Middle frontal gyrus (tissue), 1 donor: ENCODE data around the gene ABTB2.
"Not testable (repeated sequence)": the region's sequence is repeated elsewhere in the genome, so short reads cannot be mapped to it uniquely, and the experiment has no call there.

Source experiments
- DNase-seq: peaks from one replicate; pipeline ENCODE4 v3.0.0-alpha.2; 2015; ENCODE audit warnings: low spot score; ENCODE audit errors: extremely low spot score

ABTB2 gene

GRCh38 chr11:34190192-34191139, 167.3 kb downstream of the ABTB2 start:
- no peak for DNase-seq

- no peak for DNase-seq
These were observed 168.6 kb downstream of the ABTB2 start for GRCh38 chr11:34189191-34189590.

GRCh38 chr11:34188181-34188580, 169.6 kb downstream of the ABTB2 start:
- no peak for DNase-seq

- no peak for DNase-seq
These were observed 171.6 kb downstream of the ABTB2 start for GRCh38 chr11:34185926-34186841.

- no peak for DNase-seq
These were observed 173.2 kb downstream of the ABTB2 start for GRCh38 chr11:34184505-34185015.

- no peak for DNase-seq
These were observed 173.9 kb downstream of the ABTB2 start for GRCh38 chr11:34183848-34184391.

- DNase-seq: no peak
These were observed 174.7 kb downstream of the ABTB2 start for GRCh38 chr11:34182921-34183685.

GRCh38 chr11:34182425-34182824, 175.4 kb downstream of the ABTB2 start:
- no peak for DNase-seq

- no peak for DNase-seq
These were observed 175.9 kb downstream of the ABTB2 start for GRCh38 chr11:34181856-34182405.

GRCh38 chr11:34181251-34181650, 176.6 kb downstream of the ABTB2 start:
- DNase-seq: no peak

- DNase-seq: not testable (repeated sequence)
These were observed 177.0 kb downstream of the ABTB2 start for GRCh38 chr11:34180814-34181165.

GRCh38 chr11:34180040-34180813, 177.6 kb downstream of the ABTB2 start:
- no peak for DNase-seq

- no peak for DNase-seq
These were observed 178.7 kb downstream of the ABTB2 start for GRCh38 chr11:34179026-34179675.

- no peak for DNase-seq
These were observed 179.5 kb downstream of the ABTB2 start for GRCh38 chr11:34178209-34178821.

GRCh38 chr11:34176751-34177209, 181.0 kb downstream of the ABTB2 start:
- no peak for DNase-seq

- DNase-seq: no peak
These were observed 182.4 kb downstream of the ABTB2 start for GRCh38 chr11:34175284-34176019.

- DNase-seq: peak; percentile 71
These were observed 183.3 kb downstream of the ABTB2 start for GRCh38 chr11:34174412-34175041.
